SKM-1 treated with dmso at 0.1 percent for 144 hours (cell line): ENCODE results near the gene PXN.
"Not testable (repeated sequence)": the region's sequence is repeated elsewhere in the genome, so short reads cannot be mapped to it uniquely, and the experiment has no call there.

Source experiments
- DNase-seq: peaks from one replicate; lab custom pipeline; 2025; ENCODE audit not compliant: unreplicated experiment; lab: John Stamatoyannopoulos, UW

The PXN gene

DNA sequence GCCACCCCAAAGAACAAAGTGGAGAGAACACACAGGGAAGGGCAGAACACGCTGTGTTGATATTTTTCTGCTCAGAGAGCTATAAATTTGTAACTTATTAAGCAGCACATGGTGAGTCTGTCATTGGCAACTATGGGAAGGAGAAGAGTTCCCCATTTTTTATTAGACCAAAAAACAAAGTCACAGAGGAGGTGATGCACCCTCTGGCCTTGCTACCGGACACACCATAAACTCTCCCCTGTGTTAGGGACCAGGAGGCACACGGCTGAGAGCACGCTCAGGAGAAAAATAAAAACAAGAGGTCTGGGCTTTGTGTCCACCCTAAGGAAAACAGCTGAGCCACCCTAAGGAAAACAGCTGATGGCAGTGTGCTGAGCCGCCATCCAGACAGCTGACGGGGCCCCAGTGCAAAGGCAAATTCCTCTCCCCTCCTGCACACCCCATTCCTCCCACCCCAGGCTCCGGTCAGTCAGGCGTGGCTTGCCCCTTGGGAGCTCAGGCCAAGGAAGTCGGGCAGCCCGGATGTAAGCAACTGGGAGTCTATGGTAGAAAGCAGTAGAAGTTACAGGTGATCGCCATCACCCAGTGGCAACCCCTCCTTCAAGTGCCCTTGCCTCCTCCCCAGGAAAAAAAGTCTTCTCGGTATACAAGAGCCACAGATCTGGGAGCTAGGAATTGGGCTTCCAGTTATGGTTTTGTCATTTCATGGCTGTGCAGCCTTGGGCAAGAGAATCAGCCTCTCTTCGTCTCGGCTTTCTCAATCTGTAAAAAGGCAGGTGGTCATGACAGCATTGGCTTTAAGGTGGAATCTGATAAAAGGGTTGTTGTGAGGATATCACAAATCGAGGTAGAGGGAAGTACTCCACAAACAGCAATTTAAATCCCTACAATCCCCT, 2.4 kb downstream of the PXN start:
- no peak for DNase-seq

GRCh38 chr12:120261951-120262851, 3.3 kb downstream of the PXN start:
- DNase-seq = no peak

DNA sequence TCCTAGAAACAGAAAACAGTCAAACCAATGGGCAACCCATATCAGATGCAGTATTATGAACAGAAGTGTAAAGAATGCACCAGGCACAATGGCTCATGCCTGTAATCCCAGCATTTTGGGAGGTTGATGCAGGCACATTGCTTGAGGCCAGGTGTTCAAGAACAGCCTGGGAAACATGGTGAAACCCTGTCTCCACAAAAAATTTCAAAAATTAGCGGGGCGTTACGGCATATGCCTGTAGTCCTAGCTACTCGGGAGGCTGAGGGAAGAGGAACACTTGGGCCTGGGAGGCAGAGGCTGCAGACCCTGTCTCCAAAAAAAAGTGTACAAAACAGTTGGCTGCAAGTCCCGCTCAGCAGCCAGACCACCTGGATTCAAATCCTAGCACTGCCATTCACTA, 4.9 kb downstream of the PXN start:
- DNase-seq = no peak

DNA sequence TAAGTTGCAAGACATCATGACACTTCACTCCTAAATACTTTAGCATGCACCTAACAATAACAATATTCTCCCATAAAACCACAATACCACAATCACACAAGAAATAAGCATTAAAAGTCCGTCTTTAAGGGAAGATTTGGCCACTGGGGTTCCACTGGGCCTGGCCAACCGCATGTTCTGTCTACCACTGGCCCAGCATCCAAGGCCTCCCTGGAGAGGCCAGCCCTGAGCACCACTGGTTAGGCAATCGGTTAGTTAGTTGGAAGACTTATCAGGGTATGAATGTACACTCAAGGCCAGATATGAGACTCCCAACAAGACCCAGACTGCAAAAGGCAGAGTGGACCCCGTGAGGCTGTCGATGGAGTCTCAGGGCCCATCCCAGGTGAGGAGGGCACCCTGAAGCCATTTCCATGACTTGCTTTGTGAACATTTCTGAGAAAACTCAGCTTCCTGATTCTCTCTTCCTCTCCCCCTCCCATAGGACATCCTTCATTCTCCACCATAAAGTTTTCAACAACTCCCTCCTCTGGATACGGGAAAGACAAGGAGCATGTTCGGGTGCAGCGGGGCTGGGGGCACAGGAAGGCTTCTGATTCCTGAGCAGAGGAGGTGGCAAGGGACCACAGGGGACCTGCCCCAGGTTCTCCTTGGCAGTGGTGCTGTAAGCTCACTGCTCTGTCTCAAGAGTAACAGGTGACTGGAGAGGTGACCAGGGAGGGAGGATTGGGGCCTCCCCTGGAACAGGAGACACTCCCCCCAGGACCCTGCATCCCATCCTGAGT, 5.9 kb downstream of the PXN start:
- no peak for DNase-seq

- no peak for DNase-seq
These were observed 7.1 kb downstream of the PXN start for GRCh38 chr12:120258323-120258896.

GRCh38 chr12:120257041-120257821, 8.3 kb downstream of the PXN start:
- no peak for DNase-seq

- no peak for DNase-seq
These were observed 10.7 kb downstream of the PXN start for GRCh38 chr12:120254809-120255208.

- DNase-seq = not testable (repeated sequence)
These were observed 12.2 kb downstream of the PXN start for GRCh38 chr12:120253313-120253712.

DNA sequence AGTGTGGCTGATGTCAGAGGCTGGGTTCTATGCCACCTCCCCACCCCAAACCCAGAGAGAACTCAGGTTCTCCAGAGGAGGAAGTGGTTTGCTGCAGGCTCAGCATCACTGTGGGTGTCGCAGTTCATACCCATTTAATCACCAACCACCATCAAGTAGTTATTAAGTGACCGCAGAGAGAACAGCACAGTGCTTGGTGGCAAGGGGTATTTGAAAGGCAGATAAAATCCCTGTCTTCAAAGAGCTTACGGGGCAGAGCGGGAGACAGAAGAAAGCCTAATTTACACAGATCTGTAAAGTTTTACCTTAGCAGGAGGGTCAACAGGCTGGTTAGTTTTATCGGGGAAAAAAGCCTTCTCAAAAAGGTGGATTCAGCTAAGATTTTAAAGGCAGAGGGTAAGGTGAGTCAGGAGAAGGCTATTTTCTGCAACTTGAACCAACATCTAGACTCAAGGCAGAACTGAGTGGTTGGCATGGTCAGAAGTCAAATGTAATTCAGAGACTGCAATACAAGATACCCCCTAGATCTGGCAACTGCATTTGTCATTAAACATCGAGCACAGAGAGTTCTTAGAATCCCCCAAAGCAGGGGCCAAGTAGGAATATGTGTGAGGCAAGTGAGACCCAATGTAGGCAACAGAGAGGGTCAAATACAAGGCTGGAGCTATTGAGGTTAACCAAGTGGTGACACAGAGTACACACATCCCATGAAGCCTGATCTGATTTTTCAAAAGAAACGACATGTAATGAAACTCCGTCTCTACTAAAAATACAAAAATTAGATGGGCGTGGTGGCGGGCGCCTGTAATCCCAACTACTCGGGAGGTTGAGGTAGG, 13.2 kb downstream of the PXN start:
- no peak for DNase-seq

- DNase-seq = not testable (repeated sequence)
These were observed 14.0 kb downstream of the PXN start for GRCh38 chr12:120251364-120252070.

DNA sequence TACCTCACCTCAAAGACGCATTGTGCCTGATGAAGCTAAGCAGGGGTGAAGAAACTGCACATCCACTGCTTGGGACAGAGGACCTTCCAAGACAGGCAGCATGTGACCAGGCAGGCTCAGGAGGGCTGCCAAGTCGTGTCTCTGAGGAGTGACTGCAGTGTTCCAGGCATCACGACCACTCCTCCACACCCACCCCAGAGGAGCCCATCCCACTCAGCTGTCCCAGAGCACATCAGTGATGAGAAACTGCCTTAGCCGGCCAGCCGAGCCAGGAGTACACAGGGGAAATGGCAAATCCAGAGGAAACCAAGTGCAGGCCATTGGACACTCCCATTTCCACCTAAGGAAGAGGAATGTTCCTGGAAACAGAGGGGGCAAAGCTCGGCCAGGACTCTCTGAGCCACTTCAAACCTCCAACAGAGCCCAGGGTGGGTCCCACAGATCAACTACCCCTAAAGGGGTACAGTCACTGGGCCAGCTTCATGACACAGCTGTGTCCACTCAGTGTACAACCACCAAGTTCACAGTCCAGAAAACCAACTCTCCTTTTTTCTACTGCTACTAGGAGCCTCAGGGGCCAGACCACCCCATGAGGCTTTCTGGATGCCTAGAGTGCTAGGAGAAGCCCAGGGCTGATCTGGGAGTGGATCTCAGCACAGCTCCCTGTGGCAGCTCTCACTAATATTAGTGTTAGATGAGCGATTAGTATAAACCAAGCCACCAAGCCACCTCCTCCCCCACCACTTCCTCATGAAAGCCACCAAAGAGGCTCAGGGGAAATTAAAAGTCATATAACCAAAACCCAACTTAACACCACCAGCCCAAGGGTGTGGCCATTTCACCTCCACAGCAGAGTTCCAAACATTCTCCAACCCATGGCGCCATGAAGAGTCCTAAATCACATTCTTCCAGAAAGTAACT, 15.4 kb downstream of the PXN start:
- no peak for DNase-seq

DNA sequence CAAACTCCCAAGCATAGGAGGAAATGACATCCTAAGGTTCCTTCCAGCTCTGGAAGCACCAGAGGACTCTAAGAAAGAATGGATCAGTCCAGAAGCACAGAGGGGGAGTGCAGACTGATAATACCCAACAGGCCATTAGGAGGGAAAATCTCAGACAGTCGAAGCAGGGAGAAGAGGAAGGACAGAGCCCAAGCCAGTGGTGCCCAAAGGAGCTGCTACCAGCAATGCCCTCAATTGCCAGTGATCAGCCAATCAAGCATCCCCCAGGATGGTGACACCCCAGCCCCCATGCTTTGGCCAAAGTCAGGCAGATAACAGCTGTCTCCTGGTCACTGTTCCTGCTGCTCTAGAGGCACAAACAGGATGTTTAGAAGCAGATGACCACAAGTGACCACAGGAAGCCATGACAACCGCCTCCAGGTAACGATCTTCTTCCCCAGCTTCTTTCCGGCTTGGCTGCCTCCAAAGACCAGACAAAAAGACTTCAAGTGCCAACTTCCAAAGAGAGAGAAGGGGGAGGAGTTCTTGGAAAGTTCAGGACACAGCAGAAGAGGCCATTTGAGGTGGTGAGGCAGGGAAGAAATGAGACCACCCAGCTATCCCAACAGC, 16.2 kb downstream of the PXN start:
- DNase-seq = no peak

- no peak for DNase-seq
These were observed 17.9 kb downstream of the PXN start for GRCh38 chr12:120247621-120248030.

DNA sequence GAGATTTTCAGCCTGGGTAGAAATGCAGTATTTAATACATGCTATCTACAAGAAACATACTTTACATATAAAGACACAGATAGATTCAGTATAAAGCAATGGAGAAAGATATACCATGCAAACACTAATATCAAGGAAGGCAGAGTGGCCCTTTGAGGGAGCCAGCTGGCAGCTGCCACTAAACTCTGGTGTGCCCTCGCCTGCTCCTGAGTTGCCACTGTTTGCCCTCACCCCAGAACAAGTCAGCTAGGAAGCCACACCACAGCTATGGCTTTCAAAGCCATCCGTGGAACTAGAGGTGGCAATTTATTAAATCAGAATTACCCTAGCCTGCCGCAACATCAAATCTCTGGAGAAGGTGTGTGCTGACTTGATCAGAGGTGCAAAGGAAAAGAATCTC, 18.3 kb downstream of the PXN start:
- no peak for DNase-seq

DNA sequence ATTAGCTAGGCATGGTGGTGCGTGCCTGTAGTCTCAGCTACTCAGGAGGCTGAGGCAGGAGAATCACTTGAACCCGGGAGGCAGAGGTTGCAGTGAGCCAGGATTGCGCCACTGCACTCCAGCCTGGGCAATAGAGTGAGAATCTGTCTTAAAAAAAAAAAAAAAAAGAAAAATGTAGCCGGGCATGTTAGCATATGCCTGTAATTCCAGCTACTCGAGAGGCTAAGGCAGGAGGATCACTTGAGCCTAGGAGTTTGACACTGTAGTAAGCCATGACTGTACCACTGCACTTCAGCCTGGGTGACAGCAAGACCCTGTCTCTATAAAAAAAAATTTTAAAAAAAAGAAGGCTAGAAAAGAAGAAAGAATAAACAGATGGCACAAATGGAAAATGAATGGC, 18.8 kb downstream of the PXN start:
- DNase-seq = not testable (repeated sequence)

DNA sequence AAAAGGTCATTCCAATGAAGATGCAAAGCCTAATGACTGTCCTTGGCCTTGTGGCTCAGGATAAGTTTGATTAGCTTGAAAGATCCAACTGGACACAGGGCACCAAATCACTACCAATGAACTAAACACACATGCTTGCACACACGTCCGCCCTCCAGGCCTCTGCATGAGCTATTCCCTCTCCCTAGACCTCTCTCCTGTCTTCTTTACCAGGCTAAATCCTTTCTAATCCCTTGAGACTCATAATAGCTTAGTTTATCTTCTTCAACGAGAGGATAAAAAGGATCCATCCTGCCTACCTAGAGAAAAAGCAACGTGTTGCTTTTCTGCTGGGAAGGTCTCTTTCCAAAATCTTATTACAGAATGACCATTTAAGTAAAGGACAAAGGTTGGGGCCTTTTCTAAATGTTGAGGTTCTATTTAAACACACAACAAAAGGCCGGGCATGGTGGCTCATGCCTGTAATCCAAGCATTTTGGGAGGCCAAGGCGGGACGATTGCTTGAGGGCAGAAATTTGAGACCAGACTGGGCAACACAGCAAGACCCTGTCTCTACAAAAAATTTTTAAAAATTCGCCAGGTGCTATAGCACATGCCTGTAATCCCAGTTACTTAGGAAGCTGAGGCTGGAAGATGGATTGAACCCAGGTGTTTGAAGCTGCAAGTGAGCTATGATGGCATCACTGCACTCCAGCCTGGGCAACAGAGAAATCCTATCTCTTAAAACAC, 22.4 kb downstream of the PXN start:
- DNase-seq = no peak
